ENCODE data around the gene FGF10. TPM values are rescaled to one million over a fixed set of nuclear protein-coding genes. Genes with fewer than 3 reads are reported as not detected.

Gene FGF10
- total RNA-seq, 2 donors from 2014 or later: 0.27 to 5.1 TPM

DNA sequence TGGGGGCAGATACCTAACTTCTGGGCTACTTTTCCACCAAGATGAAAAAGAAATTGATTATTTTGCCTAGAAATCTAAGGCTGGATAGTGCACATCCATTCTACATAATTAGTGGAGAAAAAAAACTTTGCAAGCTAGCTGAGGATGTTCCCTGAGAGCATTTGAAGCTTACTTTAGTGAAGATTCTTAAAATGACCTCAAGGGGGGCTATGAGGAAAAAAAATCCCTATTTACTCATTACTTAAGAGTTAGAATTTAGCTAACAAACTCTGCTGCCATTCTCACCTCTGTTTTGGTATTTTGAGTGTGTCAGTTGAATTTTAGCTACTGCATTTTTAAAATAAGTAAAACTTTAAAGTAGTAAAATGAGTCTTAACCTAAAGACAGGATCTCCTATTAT is 9.2 kb upstream of the FGF10 start:
- no peak overlapping the region for H3K27ac ChIP-seq
- no peak for DNase-seq
- no peaks in the 10 kb centered on the region for H3K4me1 ChIP-seq
- no peaks in the 10 kb centered on the region for H3K36me3 ChIP-seq
- intact Hi-C loops (cut with DNase I): no loop called here
- TF ChIP-seq, protein P1, sequence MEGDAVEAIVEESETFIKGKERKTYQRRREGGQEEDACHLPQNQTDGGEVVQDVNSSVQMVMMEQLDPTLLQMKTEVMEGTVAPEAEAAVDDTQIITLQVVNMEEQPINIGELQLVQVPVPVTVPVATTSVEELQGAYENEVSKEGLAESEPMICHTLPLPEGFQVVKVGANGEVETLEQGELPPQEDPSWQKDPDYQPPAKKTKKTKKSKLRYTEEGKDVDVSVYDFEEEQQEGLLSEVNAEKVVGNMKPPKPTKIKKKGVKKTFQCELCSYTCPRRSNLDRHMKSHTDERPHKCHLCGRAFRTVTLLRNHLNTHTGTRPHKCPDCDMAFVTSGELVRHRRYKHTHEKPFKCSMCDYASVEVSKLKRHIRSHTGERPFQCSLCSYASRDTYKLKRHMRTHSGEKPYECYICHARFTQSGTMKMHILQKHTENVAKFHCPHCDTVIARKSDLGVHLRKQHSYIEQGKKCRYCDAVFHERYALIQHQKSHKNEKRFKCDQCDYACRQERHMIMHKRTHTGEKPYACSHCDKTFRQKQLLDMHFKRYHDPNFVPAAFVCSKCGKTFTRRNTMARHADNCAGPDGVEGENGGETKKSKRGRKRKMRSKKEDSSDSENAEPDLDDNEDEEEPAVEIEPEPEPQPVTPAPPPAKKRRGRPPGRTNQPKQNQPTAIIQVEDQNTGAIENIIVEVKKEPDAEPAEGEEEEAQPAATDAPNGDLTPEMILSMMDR (IDR thresholded peaks at IDR 0.05): no peak
- no peaks in the 10 kb centered on the region for H3K27me3 ChIP-seq
- H3K9ac ChIP-seq (ENCODE audit: low read depth in 2 of 2, low read length in 2 of 2): no peak overlapping the region
- H3K4me3 ChIP-seq: no peak overlapping the region
- H3K9me3 ChIP-seq: no peaks in the 10 kb centered on the region

DNA sequence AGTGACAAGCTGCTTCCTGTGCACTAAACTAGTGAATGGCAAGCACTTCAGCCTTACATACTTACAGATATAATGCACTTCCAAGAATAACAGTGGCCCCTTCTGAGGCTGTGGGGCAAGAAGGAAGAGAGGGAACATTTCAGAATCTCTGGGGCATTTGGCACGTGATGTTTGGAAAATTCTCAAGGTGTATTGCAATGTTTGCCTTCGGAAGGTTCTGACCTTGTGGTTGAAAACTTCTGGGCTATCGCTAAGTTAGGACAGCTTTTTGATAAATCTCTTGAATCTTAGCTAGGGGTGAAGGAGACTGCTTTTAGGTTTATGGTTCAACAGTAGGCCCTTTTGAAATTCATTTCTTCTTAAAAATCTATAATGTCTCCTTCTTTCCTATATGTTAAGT is 7.1 kb upstream of the FGF10 start:
- Histone ChIP-seq H3K36me3 (no peaks in the 10 kb centered on the region), H3K4me3 (no peak overlapping the region), H3K27me3 (no peaks in the 10 kb centered on the region), H3K9ac (ENCODE audit: low read depth in 2 of 2, low read length in 2 of 2) (no peak overlapping the region), H3K27ac (no peak overlapping the region), H3K9me3 (no peaks in the 10 kb centered on the region), H3K4me1 (no peaks in the 10 kb centered on the region)
- TF ChIP-seq, protein P1 (IDR thresholded peaks at IDR 0.05): no peak
- DNase-seq: no peak
- intact Hi-C loops (cut with DNase I): no loop called here

DNA sequence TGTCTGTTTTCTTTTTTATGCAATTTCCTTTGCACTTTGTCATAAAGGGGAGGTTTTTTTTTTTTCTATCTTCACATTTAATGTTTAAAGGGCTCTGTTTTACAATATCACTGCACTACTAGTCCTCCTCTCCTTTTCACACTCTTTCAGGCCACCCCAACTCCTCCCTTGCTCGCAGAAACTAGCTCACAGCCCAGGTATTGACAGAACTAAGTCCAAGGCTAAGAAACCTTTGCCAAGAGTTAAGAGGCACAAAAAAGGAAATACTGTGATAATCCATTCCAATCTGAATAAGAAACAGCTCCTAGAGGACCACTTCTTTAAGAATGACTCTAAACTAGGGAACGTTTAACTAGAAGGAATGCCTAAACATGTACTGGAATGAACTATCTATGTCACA is 1.1 kb upstream of the FGF10 start:
- no peak for DNase-seq
- no peak overlapping the region for H3K9ac ChIP-seq (ENCODE audit: low read depth in 2 of 2, low read length in 2 of 2)
- TF ChIP-seq, protein P1 (IDR thresholded peaks at IDR 0.05): no peak

DNA sequence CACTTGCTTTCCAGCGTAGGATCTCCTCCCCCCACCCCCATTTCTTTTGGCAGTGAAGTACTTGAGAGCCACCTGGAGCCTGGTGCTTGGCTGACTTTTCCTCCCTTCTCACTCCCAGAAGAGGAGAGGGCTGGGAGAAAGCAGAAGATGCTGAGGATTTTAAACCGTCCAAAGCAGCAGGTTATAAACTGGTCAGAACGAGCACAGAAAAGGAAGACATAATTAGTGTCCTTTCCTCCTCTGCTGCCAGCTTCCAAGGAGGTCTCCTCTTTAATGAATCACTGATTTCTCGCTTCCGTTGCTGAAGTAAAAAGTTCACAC is 563 bp upstream of the FGF10 start:
- Histone ChIP-seq H3K27me3 (no peaks in the 10 kb centered on the region), H3K9me3 (no peaks in the 10 kb centered on the region), H3K36me3 (no peaks in the 10 kb centered on the region), H3K4me3 (peak overlapping the region; percentile 17), H3K9ac (ENCODE audit: low read depth in 2 of 2, low read length in 2 of 2) (no peak overlapping the region), H3K4me1 (no peaks in the 10 kb centered on the region), H3K27ac (no peak overlapping the region)
- intact Hi-C loops (cut with DNase I): no loop called here
- TF ChIP-seq, protein P1 (IDR thresholded peaks at IDR 0.05): no peak
- no peak for DNase-seq

More for the DNA sequence above, 1.1 kb upstream of the FGF10 start:
- Histone ChIP-seq H3K27me3 (no peaks in the 10 kb centered on the region), H3K9me3 (no peaks in the 10 kb centered on the region), H3K36me3 (no peaks in the 10 kb centered on the region), H3K4me1 (no peaks in the 10 kb centered on the region), H3K27ac (no peak overlapping the region), H3K4me3 (no peak overlapping the region)
- intact Hi-C loops (cut with DNase I): no loop called here

DNA sequence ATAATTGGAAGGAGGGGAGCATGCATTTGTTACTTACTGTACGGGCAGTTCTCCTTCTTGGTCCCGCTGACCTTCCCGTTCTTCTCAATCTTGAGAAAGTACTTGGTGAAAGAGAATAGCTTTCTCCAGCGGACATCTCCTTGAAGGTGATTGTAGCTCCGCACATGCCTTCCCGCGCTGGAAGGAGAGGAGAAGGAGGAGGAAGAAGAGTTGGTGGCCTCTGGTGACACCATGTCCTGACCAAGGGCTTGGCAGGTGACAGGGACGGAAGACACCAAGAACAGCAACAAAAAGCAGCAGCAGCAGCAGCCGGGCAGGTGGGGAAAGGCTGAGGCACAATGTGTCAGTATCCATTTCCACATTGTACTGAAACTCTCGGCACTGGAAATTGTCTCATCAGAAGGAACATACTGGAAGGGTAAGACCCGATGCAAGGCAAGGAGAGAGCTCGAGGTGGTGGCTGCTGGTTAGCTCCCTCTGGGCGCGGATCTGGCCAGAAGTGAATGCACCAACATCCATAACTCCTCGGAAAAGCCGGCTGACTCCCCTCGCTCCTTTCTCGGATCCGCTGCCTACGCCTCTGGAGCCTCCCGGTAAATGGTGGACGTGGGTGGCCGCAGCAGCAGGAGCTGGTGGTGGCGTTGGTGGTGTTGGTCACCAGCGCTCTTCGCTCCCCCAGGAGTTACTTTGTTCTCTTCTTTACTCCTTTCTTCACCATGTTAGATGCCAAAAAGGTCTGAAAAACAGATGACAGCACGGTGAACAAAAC is 715 bp downstream of the FGF10 start:
- intact Hi-C loops (cut with DNase I): no loop called here
- Histone ChIP-seq H3K36me3 (no peaks in the 10 kb centered on the region), H3K4me1 (no peaks in the 10 kb centered on the region), H3K27me3 (no peaks in the 10 kb centered on the region), H3K27ac (peak overlapping the region; percentile 40), H3K4me3 (peak overlapping the region; percentile 17), H3K9ac (ENCODE audit: low read depth in 2 of 2, low read length in 2 of 2) (peak overlapping the region; percentile 6 to 8), H3K9me3 (no peaks in the 10 kb centered on the region)
- DNase-seq: no peak
- TF ChIP-seq, protein P1 (IDR thresholded peaks at IDR 0.05): no peak
